Measurements from ENCODE around the gene ZNF586.
"Not testable (repeated sequence)": the region's sequence is repeated elsewhere in the genome, so short reads cannot be mapped to it uniquely, and the experiment has no call there.

ZNF586 gene

DNA sequence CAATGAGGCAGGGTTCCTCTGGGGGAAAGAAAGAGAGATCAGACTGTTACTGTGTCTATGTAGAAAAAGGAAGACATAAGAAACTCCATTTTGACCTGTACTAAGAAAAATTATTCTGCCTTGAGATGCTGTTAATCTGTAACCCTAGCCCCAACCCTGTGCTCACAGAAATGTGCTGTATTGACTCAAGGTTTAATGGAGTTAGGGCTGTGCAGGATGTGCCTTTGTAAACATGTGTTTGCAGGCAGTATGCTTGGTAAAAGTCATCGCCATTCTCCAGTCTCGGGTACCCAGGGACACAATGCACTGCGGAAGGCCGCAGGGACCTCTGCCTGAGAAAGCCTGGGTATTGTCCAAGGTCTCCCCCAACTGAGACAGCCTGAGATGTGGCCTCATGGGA, 54.1 kb downstream of the ZNF586 start:
- DNase-seq (ENCODE audit: low read depth) = not testable (repeated sequence)

DNA sequence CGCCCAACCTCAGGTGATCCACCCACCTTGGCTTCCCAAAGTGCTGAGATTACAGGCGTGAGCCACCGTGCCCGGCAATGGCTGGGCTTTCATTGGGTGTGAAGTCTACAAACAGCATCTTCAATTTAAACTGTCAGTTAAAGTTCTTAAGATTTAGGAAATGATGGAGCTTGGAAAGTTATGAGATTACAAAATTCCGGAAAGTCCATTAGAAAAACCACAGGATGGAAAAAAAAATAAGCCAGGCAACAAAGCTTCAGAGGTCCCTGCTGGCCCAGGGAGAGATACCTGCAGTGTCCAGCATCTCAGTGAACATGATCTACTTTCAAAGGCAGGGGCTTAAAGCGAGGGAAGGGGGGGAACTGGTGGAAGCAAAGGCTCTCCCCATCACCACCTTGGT, 56.0 kb downstream of the ZNF586 start:
- DNase-seq (ENCODE audit: low read depth) = no peak

DNA sequence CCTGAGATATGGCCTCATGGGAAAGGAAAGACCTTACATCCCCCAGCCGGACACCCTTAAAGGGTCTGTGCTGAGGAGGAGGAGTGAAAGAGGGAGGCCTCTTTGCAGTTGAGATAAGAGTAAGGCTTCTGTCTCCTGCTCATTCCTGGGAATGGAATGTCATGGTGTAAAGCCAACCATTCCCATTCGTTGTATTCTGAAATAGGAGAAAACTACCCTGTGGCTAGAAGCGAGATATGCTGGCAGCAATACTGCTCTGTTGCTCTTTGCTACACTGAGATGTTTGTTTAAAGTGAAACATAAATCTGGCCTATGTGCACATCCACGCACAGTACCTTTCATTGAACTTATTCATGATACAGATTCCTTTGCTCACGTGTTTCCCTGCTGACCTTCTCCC, 59.8 kb downstream of the ZNF586 start:
- no peak for DNase-seq (ENCODE audit: low read depth)

DNA sequence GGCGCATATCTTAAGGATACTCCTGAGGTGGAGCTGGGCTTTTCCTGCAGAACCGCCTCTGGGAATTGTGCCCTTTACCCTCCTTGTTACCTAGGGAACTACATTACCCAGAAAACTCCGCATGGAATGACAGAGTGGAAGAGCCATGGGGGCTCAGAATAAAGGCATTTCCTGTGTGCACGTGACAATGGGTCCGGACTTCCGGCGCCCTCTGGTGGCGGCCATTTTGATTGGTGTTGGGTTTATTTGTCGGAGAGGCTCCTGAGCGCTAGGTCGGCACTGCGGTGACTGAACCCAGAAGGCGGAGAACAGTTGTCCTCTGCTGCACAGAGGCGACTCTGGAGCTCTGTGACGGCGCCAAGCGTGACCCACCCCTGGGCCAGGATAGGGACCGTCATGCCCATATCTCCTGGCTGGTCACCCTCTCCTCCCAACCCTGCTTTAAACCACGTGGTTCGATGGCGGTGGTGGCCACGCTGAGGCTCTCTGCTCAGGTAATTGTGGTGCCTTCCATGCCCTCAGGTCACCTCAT, 60.7 kb downstream of the ZNF586 start, which contains the start of gene ZNF587B:
TSS of gene ZNF587B (plus strand) at position 229 of the 532 bp plus-strand sequence. CDS start at position 459, 230 bp downstream.
- DNase-seq (ENCODE audit: low read depth) = no peak
